Measurements from ENCODE around the gene SELL. TPM values are rescaled to one million over a fixed set of nuclear protein-coding genes. Genes with fewer than 3 reads are reported as not detected.

The SELL gene
- total and polyA plus RNA-seq, 10 of the 15 experiments (the other 5 are each of a cell fraction or from before 2014, with no cell fraction given), result 31.8 to 66.0 (median 50.9) TPM

DNA sequence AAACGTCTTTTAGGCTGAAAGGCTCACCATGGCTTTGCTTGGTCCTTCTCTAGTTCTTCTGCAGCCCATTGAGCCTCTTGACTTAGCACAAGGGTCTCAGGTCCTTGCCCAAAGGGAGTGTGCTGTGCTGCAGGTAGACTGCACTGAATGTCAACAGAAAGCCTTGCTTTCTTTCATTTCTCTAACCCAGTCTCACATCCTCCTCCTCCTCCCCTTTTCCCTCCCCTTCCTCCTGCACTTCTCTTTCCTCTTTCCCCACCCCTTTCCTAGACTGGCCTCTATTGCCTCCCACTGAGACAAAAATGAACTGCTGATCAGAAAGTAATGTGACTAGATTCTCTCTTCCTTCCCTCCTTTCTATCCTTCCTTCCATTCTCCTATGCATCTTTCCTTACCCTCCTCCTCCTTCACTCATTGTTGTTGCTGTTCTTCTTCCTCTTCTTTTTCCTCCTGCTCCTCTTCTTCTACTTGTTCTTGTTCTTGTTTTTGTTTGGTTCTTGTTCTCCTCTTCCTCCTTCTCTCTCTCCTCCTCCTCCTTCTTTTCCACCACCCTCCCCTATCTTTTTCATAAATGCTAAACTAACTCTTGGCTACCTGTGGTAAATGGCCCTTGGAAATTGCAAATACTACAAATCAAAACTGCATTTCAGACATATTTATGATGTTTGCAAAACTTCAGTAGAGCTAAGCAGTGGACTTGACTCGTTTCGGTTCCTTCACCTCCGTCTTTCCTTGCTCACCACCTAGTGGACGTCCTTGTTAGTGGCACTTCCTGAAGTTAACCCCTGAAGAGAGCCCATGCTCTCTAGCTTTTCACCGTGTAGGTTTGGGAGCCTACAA is at the start of gene SELL (continued):
- TF ChIP-seq SMAD1 (IDR thresholded peaks at IDR 0.05; ENCODE audit: low read depth, partially characterized antibody), result no peak
- TF ChIP-seq NFXL1 (IDR thresholded peaks at IDR 0.05; ENCODE audit: borderline replicate concordance), result no peak
- TF ChIP-seq BCL3 (IDR thresholded peaks at IDR 0.05; ENCODE audit: borderline replicate concordance, insufficient read depth, low read depth, low read length, poor library complexity, severe bottlenecking), result no peak
- TF ChIP-seq MEF2A (IDR thresholded peaks at IDR 0.05; ENCODE audit: insufficient read depth, low read depth, low read length), result no peak
- TF ChIP-seq FOS (IDR thresholded peaks at IDR 0.05; ENCODE audit: borderline replicate concordance, extremely low read depth, insufficient read length), result no peak
- peak; percentile 99 for TF ChIP-seq RAD21 (IDR thresholded peaks at IDR 0.05; ENCODE audit: insufficient read depth, low read depth, low read length)
- TF ChIP-seq RAD51 (IDR thresholded peaks at IDR 0.05), result no peak
- no peak for TF ChIP-seq TBL1XR1 (IDR thresholded peaks at IDR 0.05; ENCODE audit: low read depth, low read length)
- no peak for TF ChIP-seq POLR2AphosphoS5 (IDR thresholded peaks at IDR 0.05; ENCODE audit: low read length)
- no peak for TF ChIP-seq ELK1 (IDR thresholded peaks at IDR 0.05; ENCODE audit: low read depth, low read length)
- no peak for TF ChIP-seq NR2C1 (IDR thresholded peaks at IDR 0.05)
- no peak for TF ChIP-seq RB1 (IDR thresholded peaks at IDR 0.05; ENCODE audit: borderline replicate concordance)
- TF ChIP-seq HDGF (IDR thresholded peaks at IDR 0.05), result peak; percentile 95
- no peak for TF ChIP-seq NFIC (IDR thresholded peaks at IDR 0.05; ENCODE audit: low read depth, low read length)
- peak; percentile 75 for TF ChIP-seq YY1 (IDR thresholded peaks at IDR 0.05; ENCODE audit: low read depth, low read length)
- no peak for TF ChIP-seq MEF2B (IDR thresholded peaks at IDR 0.05; ENCODE audit: partially characterized antibody, poor library complexity, severe bottlenecking)
- no peak for TF ChIP-seq NFYA (IDR thresholded peaks at IDR 0.05; ENCODE audit: borderline replicate concordance, low read depth, low read length)
- TF ChIP-seq GABPA (IDR thresholded peaks at IDR 0.05; ENCODE audit: low read depth), result no peak
- TF ChIP-seq ZNF217 (IDR thresholded peaks at IDR 0.05), result no peak
- TF ChIP-seq, protein P1, sequence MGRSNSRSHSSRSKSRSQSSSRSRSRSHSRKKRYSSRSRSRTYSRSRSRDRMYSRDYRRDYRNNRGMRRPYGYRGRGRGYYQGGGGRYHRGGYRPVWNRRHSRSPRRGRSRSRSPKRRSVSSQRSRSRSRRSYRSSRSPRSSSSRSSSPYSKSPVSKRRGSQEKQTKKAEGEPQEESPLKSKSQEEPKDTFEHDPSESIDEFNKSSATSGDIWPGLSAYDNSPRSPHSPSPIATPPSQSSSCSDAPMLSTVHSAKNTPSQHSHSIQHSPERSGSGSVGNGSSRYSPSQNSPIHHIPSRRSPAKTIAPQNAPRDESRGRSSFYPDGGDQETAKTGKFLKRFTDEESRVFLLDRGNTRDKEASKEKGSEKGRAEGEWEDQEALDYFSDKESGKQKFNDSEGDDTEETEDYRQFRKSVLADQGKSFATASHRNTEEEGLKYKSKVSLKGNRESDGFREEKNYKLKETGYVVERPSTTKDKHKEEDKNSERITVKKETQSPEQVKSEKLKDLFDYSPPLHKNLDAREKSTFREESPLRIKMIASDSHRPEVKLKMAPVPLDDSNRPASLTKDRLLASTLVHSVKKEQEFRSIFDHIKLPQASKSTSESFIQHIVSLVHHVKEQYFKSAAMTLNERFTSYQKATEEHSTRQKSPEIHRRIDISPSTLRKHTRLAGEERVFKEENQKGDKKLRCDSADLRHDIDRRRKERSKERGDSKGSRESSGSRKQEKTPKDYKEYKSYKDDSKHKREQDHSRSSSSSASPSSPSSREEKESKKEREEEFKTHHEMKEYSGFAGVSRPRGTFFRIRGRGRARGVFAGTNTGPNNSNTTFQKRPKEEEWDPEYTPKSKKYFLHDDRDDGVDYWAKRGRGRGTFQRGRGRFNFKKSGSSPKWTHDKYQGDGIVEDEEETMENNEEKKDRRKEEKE (IDR thresholded peaks at IDR 0.05), result no peak
- TF ChIP-seq PML (IDR thresholded peaks at IDR 0.05; ENCODE audit: low read length), result no peak
- no peak for TF ChIP-seq NR2F1 (conservative IDR thresholded peaks at IDR 0.05)
- TF ChIP-seq RFX5 (IDR thresholded peaks at IDR 0.05; ENCODE audit: low read depth, low read length), result no peak
- TF ChIP-seq SIX5 (IDR thresholded peaks at IDR 0.05; ENCODE audit: low read depth, low read length, severe bottlenecking), result no peak
- TF ChIP-seq MTA3 (IDR thresholded peaks at IDR 0.05; ENCODE audit: borderline replicate concordance, low read length), result no peak
- TF ChIP-seq MYB (IDR thresholded peaks at IDR 0.05; ENCODE audit: borderline replicate concordance, low read depth, low read length), result no peak
- TF ChIP-seq IKZF1 (conservative IDR thresholded peaks at IDR 0.05), result peak; percentile 70

Measured in GM12878 (cell line).